ENCODE measurements around the gene TIAL1.
"Not testable (repeated sequence)": the region's sequence is repeated elsewhere in the genome, so short reads cannot be mapped to it uniquely, and the experiment has no call there.

The TIAL1 gene

DNA sequence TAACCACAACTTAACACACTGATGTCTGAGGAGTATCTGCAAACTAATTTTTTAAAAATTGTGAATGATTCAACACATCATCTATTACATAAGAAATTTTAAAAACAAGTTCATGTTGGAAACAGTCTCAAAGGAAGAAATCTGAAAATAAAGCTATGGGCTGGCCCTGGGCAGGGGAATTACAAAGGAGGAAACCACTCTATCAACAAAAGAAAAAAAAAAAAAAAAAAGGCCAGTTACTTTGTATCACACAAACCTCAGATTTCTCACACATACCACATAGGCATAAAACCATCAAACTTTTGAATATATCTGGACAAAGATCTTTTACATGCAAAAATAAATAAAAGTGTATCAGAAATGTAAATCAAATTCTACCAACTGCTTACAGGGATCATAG lies 20.8 kb downstream of the TIAL1 start:
- Histone ChIP-seq H3K9ac (ENCODE audit: low read length) (no peak overlapping the region), H3K4me1 (ENCODE audit: control insufficient read depth, insufficient read depth, low read length) (peaks cover under 1% of the 10 kb centered on the region), H3K27me3 (replicated peaks; ENCODE audit: control insufficient read depth, insufficient read depth, low read length) (no peaks in the 10 kb centered on the region), H3K9me3 (ENCODE audit: control insufficient read depth, low read length) (no peaks in the 10 kb centered on the region), H3K36me3 (ENCODE audit: control insufficient read depth, insufficient read depth, low read length, severe bottlenecking) (peaks cover 94% of the 10 kb centered on the region), H3K4me3 (ENCODE audit: low read length) (no peak overlapping the region)
- no peak for DNase-seq (ENCODE audit: low read depth)

DNA sequence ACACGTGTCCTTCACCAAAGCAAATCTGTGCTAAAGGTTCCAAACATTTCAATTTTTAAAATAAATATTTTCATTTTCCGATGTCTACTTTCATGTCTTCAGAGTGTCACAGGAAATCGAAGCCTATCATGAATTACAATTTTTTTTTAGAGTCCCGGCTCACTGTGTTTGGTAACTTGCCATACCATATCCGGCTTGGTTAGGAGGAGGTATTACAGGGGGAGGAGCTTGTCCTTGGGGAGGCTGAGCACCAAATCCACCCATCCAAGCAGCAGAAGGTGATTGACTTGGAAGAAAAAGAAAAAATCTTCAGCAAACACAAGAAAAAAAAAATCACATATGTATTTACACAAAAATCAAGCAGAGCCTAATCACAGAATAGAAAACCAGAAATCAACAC lies 21.3 kb downstream of the TIAL1 start:
- H3K27me3 ChIP-seq (replicated peaks; ENCODE audit: control insufficient read depth, insufficient read depth, low read length): no peaks in the 10 kb centered on the region
- H3K36me3 ChIP-seq (ENCODE audit: control insufficient read depth, insufficient read depth, low read length, severe bottlenecking): peaks cover 90% of the 10 kb centered on the region
- no peak for DNase-seq (ENCODE audit: low read depth)

DNA sequence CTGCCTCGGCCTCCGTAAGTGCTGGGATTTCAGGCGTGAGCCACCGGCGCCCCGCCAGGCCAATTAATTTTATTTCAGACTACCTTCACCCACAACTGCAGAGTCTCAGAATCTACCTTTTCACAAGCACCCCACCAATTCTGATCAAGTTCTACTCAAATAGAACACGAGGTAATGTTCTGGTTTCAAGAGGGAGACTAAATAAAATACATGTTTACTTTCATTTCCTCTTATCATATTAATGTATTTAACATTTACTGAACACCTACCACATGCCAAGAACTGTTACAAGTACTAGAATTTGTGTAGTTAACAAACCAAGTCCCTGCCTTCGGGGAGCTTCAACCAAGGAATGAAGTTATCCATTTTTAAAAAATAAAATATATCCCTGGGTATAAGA lies 28.8 kb downstream of the TIAL1 start:
- no peaks in the 10 kb centered on the region for H3K27me3 ChIP-seq (replicated peaks; ENCODE audit: control insufficient read depth, insufficient read depth, low read length)
- no peaks in the 10 kb centered on the region for H3K9me3 ChIP-seq (ENCODE audit: control insufficient read depth, low read length)
- H3K36me3 ChIP-seq (ENCODE audit: control insufficient read depth, insufficient read depth, low read length, severe bottlenecking): peaks cover 15% of the 10 kb centered on the region
- no peak for DNase-seq (ENCODE audit: low read depth)
- H3K4me3 ChIP-seq (ENCODE audit: low read length): no peak overlapping the region
- no peak overlapping the region for H3K9ac ChIP-seq (ENCODE audit: low read length)
- H3K4me1 ChIP-seq (ENCODE audit: control insufficient read depth, insufficient read depth, low read length): peaks cover 8% of the 10 kb centered on the region

More for the DNA sequence above, 21.3 kb downstream of the TIAL1 start:
- Histone ChIP-seq H3K4me1 (ENCODE audit: control insufficient read depth, insufficient read depth, low read length) (no peaks in the 10 kb centered on the region), H3K4me3 (ENCODE audit: low read length) (no peak overlapping the region), H3K9me3 (ENCODE audit: control insufficient read depth, low read length) (no peaks in the 10 kb centered on the region), H3K9ac (ENCODE audit: low read length) (no peak overlapping the region)

DNA sequence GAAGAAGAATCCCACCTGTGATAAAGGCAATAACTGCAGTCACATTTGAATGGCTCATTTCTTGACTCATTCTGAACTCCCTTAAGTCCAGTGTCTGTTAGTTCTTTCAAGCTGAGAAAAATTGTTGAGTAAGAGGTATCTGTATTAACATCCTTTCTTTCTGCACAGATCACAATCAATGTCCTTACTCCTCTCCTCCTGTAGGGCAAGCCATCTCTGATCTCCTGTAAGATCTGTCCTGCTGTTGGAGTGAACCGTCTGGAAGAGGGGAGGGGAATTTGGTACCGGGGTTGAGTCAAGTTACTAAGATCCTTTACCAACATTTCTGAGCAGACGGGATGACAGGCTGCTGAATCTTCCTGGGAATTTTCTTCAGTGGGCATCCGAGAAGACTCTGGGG lies 34.7 kb downstream of the TIAL1 start:
- H3K4me3 ChIP-seq (ENCODE audit: low read length): no peak overlapping the region
- no peaks in the 10 kb centered on the region for H3K27me3 ChIP-seq (replicated peaks; ENCODE audit: control insufficient read depth, insufficient read depth, low read length)
- H3K9ac ChIP-seq (ENCODE audit: low read length): no peak overlapping the region

DNA sequence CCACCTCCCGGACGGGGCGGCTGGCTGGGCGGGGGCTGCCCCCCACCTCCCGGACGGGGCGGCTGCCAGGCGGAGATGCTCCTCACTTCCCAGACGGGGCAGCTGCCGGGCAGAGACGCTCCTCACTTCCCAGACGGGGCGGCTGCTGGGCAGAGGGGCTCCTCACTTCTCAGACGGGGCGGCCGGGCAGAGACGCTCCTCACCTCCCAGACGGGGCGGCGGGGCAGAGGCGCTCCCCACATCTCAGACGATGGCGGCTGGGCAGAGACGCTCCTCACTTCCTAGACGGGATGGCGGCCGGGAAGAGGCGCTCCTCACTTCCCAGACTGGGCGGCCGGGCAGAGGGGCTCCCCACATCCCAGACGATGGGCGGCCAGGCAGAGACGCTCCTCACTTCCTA lies 37.3 kb downstream of the TIAL1 start:
- H3K36me3 ChIP-seq (ENCODE audit: control insufficient read depth, insufficient read depth, low read length, severe bottlenecking); H3K9ac ChIP-seq (ENCODE audit: low read length); H3K9me3 ChIP-seq (ENCODE audit: control insufficient read depth, low read length); H3K4me3 ChIP-seq (ENCODE audit: low read length); H3K27me3 ChIP-seq (replicated peaks; ENCODE audit: control insufficient read depth, insufficient read depth, low read length); DNase-seq (ENCODE audit: low read depth); H3K4me1 ChIP-seq (ENCODE audit: control insufficient read depth, insufficient read depth, low read length): not testable (repeated sequence)

More for the DNA sequence above, 34.7 kb downstream of the TIAL1 start:
- Histone ChIP-seq H3K9me3 (ENCODE audit: control insufficient read depth, low read length) (no peaks in the 10 kb centered on the region), H3K4me1 (ENCODE audit: control insufficient read depth, insufficient read depth, low read length) (no peaks in the 10 kb centered on the region), H3K36me3 (ENCODE audit: control insufficient read depth, insufficient read depth, low read length, severe bottlenecking) (no peaks in the 10 kb centered on the region)
- no peak for DNase-seq (ENCODE audit: low read depth)

DNA sequence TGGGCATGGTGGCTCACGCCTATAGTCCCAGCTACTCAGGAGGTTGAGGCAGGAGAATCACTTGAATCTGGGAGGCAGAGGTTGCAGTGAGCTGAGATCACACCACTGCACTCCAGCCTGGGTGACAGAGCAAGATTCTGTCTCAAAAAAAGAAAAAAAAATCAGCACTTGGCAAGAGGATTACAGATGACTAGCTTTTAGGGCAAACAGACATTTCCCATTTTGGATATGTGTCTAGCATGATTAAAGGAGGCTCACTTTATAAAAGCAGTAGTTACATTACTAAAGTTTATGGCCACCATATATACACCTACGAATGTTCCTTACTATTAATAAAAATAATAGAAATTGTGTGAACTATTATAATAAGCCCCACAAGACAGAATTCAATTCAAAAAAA lies 40.7 kb downstream of the TIAL1 start:
- H3K36me3 ChIP-seq (ENCODE audit: control insufficient read depth, insufficient read depth, low read length, severe bottlenecking): not testable (repeated sequence)

DNA sequence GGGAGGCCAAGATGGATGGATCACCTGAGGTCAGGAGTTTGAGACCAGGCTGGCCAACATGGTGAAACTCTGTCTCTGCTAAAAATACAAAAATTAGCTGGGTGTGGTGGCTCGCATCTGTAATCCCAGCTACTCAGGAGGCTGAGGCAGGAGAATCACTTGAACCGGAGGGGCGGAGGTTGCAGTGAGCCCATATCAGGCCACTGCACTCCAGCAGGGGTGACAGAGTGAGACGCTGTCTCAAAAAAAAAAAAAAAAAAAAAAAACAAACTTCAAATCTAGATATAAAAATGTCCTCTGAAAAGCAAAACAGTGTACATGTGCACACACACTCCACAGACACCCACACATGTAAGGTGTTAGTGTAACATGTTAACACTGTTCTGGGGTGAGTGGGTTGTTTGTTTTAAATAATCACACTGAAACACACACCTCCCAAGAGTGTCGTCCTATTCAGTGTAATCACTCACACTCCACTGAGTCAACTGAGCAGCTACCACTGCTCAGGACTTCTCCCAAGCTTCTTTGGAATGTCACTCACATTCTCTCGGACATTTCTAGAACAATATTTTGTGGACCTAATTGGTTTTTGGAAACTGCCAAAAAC lies 41.5 kb downstream of the TIAL1 start:
- H3K9me3 ChIP-seq (ENCODE audit: control insufficient read depth, low read length): no peaks in the 10 kb centered on the region
- peaks cover 4% of the 10 kb centered on the region for H3K27me3 ChIP-seq (replicated peaks; ENCODE audit: control insufficient read depth, insufficient read depth, low read length)
- H3K4me1 ChIP-seq (ENCODE audit: control insufficient read depth, insufficient read depth, low read length): peaks cover 3% of the 10 kb centered on the region
- DNase-seq (ENCODE audit: low read depth): no peak
- H3K36me3 ChIP-seq (ENCODE audit: control insufficient read depth, insufficient read depth, low read length, severe bottlenecking): no peaks in the 10 kb centered on the region
- no peak overlapping the region for H3K9ac ChIP-seq (ENCODE audit: low read length)
- no peak overlapping the region for H3K4me3 ChIP-seq (ENCODE audit: low read length)

More for the DNA sequence above, 40.7 kb downstream of the TIAL1 start:
- H3K9ac ChIP-seq (ENCODE audit: low read length); DNase-seq (ENCODE audit: low read depth); H3K27me3 ChIP-seq (replicated peaks; ENCODE audit: control insufficient read depth, insufficient read depth, low read length); H3K4me1 ChIP-seq (ENCODE audit: control insufficient read depth, insufficient read depth, low read length); H3K4me3 ChIP-seq (ENCODE audit: low read length); H3K9me3 ChIP-seq (ENCODE audit: control insufficient read depth, low read length): not testable (repeated sequence)

DNA sequence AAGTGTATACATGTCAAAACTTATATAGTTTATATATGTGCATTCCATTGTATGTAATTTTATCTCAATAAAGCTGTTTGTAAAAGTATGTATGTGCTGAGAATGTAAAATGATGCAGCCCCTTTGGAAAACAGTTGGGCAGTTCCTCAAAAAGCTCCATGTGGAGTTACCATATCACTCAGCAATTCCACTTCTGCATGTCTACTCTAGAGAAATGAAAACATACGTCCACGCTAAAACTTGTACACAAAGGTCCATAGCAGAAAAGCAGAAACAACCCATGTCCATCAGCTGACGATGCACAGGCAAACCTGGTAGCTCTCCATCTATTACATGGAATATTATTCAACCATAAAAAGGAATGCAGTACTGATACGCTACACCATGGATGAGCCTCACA lies 45.9 kb downstream of the TIAL1 start:
- DNase-seq (ENCODE audit: low read depth): no peak
- H3K36me3 ChIP-seq (ENCODE audit: control insufficient read depth, insufficient read depth, low read length, severe bottlenecking): no peaks in the 10 kb centered on the region
- no peak overlapping the region for H3K9ac ChIP-seq (ENCODE audit: low read length)
- H3K4me1 ChIP-seq (ENCODE audit: control insufficient read depth, insufficient read depth, low read length): peaks cover 3% of the 10 kb centered on the region
- no peak overlapping the region for H3K4me3 ChIP-seq (ENCODE audit: low read length)
- H3K9me3 ChIP-seq (ENCODE audit: control insufficient read depth, low read length): peaks cover 7% of the 10 kb centered on the region
- peaks cover 29% of the 10 kb centered on the region for H3K27me3 ChIP-seq (replicated peaks; ENCODE audit: control insufficient read depth, insufficient read depth, low read length)

DNA sequence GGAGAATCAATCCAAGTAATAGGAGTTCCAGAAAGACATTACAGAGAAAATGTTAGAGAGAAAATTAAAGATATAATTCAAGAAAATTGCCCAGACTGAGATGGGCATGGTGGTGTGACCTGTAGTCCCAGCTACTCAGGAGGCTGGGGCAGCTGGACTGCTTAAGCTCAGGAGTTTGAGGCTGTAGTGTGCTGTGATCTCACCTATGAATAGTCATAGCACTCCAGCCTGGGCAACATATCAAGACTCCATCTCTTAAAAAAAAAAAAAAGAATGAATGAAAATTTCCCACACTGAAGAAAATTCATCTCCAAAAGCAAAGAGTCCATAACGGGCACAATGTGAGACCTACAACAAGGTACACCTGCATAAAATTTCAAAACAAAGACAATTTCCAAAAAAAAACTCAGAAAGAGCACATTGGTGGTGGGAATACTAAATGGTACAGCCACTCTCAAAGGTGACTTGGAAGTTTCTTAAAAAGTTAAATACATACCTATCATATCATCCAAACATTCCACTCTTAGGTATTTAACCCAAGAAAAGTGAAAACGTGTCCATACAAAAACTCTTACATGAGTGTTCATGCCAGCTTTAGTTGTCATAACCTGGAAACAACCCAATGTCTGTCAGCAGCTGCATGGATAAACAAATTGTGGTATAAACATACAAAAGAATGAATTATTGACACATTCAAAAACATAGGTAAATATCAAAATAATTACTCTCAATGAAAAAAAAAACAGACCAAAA lies 47.3 kb downstream of the TIAL1 start:
- Histone ChIP-seq H3K27me3 (replicated peaks; ENCODE audit: control insufficient read depth, insufficient read depth, low read length) (peaks cover 29% of the 10 kb centered on the region), H3K36me3 (ENCODE audit: control insufficient read depth, insufficient read depth, low read length, severe bottlenecking) (no peaks in the 10 kb centered on the region), H3K4me1 (ENCODE audit: control insufficient read depth, insufficient read depth, low read length) (peaks cover under 1% of the 10 kb centered on the region), H3K9ac (ENCODE audit: low read length) (no peak overlapping the region), H3K4me3 (ENCODE audit: low read length) (no peak overlapping the region), H3K9me3 (ENCODE audit: control insufficient read depth, low read length) (peaks cover 7% of the 10 kb centered on the region)
- DNase-seq (ENCODE audit: low read depth): no peak

DNA sequence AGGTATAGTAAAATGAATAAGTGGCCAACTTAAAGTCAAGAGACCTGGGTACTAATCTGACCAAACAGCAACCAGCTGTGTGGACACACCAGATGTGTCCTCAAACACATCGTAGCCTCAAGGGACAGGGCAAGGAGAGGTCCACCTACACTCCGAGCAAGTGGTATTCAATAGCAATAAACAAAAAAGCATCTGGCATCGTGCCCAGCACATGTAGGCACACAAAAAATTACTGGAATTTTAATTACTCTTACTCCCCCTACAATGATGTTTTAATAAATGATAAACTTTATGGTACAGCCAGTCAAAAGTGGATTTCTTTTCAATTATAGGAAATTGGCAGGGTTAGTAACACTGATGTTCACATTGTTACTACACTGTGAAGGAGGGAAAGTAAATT lies 50.8 kb downstream of the TIAL1 start:
- no peak overlapping the region for H3K9ac ChIP-seq (ENCODE audit: low read length)
- H3K4me1 ChIP-seq (ENCODE audit: control insufficient read depth, insufficient read depth, low read length): peaks cover 18% of the 10 kb centered on the region
- no peaks in the 10 kb centered on the region for H3K36me3 ChIP-seq (ENCODE audit: control insufficient read depth, insufficient read depth, low read length, severe bottlenecking)
- DNase-seq (ENCODE audit: low read depth): peak; percentile 52
- H3K9me3 ChIP-seq (ENCODE audit: control insufficient read depth, low read length): peaks cover 7% of the 10 kb centered on the region
- no peak overlapping the region for H3K4me3 ChIP-seq (ENCODE audit: low read length)
- peaks cover 27% of the 10 kb centered on the region for H3K27me3 ChIP-seq (replicated peaks; ENCODE audit: control insufficient read depth, insufficient read depth, low read length)

DNA sequence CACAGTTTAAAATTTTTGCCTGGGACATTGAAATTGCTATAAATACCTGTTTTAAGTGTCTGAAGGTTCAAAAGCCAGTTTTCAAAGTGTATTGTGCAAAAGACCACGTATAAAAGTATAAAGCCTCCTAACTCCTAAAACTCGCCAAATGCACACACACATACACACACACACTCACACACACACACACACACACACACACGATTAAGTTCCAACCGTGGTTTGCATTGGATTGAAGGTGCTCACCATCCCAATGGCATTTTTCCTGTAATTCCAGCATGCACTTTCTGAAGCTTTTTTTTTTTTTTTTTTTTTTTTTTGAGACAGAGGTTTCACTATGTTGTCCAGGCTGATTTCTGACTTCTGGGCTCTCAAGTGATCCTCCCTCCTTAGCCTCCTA lies 51.5 kb downstream of the TIAL1 start:
- H3K36me3 ChIP-seq (ENCODE audit: control insufficient read depth, insufficient read depth, low read length, severe bottlenecking): no peaks in the 10 kb centered on the region
- no peak for DNase-seq (ENCODE audit: low read depth)
- H3K27me3 ChIP-seq (replicated peaks; ENCODE audit: control insufficient read depth, insufficient read depth, low read length): peaks cover 25% of the 10 kb centered on the region

More for the DNA sequence above, 51.5 kb downstream of the TIAL1 start:
- Histone ChIP-seq H3K9ac (ENCODE audit: low read length) (no peak overlapping the region), H3K4me1 (ENCODE audit: control insufficient read depth, insufficient read depth, low read length) (peaks cover 18% of the 10 kb centered on the region), H3K9me3 (ENCODE audit: control insufficient read depth, low read length) (peaks cover 7% of the 10 kb centered on the region), H3K4me3 (ENCODE audit: low read length) (no peak overlapping the region)

Data from adipocyte (in vitro differentiated cells).